Retina (tissue), 1 donor: ENCODE measurements around the gene UVSSA.
A peak's percentile ranks its signal among the peaks of the same experiment; 100 is the strongest.
"Not testable (repeated sequence)": the region's sequence is repeated elsewhere in the genome, so short reads cannot be mapped to it uniquely, and the experiment has no call there.

Source experiments
- DNase-seq: peaks from one replicate; pipeline ENCODE4 v3.0.0-alpha.2; 2016

The UVSSA gene

DNA sequence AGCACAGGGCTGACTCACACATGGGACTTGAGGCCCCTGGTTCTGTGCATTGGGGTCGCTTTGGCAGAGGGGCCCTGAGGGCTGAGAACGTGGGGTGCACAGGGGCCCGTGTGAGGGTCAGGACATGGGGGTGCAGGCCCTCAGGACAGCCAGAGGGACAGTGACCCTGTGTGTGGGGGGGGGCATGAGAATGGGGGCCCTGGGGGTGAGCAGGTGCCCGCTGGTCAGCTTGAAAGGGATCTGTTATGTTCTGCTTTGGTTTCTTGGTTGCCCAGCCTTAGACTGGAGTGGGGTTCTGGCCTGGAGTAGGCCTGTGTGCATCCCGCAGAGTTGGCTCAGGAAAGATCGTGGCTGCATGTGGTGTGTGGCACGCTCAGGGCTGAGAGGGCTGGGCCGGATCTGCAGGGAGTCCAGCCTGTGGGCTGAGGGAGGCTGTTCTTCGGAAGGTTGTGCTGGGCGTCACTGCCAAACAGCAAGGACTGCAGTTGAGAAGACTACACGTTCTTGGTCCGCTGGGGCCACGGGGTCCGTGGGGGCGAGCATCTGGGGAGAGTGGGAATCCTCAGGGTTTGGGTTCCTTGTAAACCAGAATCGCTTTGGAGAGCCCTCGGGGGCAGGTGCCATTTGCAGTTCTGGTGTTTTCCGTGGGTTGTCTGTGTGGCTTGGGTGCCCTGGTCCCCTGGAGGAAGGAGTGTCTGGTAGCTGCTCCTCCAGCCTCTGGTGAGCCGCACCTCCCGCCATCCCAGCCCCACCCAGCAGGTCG is 15.2 kb upstream of the UVSSA start:
- no peak for DNase-seq

DNA sequence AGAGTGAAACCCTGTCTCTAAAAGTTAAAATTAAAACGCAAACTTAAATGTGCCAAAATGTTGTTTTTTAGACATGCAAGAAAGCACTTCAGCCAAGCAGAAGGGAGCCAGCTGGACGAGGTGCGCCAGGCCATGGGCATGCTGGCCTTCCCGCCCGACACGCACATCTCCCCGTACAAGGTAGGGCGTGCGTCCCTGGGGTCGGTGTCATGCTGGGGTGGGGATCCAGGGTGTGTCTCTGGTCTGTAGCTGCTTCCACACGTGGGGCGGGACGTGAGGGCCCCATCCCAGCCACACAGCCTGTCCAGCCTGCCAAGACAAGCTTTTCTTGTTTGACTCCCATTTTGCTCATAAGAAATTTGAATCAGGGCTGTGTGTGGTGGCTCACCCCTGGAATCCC is 14.3 kb upstream of the UVSSA start:
- DNase-seq, result no peak

DNA sequence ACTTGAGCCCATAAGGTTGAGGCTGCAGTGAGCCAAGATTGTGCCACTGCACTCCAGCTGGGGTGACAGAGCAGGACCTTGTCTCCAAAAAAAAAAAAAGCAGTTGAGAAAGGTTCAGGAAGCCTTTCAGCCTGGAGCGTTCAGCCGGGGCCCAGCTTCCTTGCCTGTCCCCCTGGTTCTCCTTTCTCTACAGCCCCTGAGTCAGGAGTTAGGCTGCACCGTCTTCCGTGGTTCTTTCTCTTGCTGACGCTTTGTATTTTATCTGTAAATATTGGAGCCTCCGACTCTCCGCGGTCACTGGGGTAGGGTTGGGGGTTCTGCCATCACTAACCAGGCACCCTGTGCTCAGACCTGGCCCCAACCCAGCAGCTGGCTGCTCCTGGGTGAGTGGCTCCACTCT is 13.8 kb upstream of the UVSSA start:
- no peak for DNase-seq

DNA sequence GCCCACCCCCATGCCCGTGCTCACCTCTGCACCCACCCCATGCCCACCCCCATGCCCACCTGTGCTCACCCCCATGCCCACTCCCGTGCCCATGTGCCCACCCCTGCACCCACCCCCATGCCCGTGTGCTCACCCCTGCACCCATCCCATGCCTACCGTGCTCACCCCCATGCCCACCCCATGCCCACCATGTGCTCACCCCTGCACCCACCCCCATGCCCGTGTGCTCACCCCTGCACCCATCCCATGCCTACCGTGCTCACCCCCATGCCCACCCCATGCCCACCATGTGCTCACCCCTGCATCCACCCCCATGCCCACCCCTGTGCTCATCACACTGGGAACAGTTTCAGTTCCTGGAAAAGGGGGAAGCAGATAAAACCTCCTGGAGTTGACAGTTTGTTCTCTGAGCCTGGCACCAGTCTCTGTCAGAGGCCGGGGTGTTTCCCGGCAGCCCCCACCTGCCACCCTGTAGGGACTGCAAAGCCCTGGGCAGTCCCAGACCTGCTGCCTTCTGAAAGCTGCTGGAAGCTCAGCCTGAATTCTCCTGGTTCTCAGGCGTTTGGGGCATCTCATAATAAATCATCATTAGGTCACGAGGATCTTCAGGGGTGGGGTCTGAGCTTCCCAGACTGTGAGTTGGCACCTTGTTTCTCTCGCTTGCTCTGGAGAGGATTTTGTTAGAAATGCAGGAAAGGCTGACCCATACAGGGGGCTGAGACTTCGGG is 13.0 kb upstream of the UVSSA start:
- DNase-seq, result not testable (repeated sequence)

DNA sequence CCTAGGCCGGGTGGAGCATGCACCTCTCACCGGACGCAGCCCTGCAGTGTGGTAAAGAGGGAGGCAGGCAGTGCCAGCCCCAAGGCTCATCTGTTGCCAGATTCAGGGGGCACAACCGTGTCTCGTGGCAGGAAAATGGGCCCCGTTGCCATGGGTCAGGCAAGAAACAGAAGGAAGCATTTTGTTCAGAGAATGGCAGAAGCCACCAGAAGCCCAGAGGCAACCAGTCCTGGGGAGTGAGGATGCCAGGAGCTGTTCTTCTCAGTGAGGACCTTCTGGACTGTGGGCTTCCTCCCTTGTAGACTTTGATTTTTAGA is 12.5 kb upstream of the UVSSA start:
- no peak for DNase-seq

DNA sequence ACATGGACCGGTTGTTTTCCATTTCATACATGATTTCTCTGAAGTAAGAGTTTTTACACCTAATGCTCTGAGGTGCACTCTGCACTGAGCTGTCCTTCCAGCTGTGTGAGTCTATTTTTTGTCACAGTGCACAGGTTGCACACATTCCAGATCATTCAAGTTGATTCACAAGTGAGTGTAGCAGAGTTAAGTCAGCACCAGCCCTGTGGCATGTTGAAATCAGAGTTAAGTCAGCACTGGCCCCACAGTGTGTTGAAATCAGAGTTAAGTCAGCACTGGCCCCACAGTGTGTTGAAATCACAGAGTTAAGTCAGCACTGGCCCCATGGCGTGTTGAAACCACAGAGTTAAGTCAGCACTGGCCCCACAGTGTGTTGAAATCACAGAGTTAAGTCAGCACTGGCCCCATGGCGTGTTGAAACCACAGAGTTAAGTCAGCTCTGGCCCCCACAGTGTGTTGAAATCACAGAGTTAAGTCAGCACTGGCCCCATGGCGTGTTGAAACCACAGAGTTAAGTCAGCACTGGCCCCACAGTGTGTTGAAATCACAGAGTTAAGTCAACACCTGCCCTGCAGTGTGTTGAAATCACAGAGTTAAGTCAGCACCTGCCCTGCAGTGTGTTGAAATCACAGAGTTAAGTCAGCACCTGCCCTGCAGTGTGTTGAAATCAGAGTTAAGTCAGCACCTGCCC is 11.7 kb upstream of the UVSSA start:
- not testable (repeated sequence) for DNase-seq

DNA sequence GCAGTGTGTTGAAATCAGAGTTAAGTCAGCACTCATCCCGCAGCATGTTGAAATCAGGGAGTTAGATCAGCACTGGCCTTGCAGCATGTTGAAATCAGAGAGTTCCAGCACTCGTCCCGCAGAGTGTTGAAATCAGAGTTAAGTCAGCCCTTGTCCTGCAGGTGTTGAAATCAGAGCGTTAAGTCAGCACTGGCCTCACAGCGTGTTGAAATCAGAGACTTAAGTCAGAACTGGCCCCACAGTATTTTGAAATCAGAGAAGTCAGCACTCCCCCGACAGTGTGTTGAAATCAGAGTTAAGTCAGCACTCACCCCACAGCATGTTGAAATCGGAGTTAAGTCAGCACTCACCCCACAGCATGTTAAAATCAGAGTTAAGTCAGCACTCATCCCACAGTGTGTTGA is 10.9 kb upstream of the UVSSA start:
- no peak for DNase-seq

DNA sequence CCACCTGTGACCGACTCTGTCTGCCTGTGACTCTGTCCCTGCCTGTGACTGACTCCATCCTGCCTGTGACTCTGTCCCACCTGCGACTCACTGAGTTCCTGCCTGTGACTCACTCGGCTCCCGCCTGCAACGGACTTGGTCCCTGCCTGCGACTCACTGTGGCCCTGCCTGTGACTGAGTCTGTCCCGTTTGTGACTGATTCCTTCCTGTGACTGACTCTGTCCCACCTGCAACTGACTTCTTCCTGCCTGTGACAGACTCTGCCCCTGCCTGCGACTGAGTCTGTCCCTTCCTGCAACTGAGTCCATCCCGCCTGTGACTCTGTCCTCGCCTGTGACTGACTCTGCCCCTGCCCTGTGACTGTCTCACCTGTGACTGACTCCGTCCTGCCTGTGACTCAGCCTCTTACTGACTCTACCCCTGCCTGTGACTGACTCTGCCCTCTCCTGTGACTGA is 9.6 kb upstream of the UVSSA start:
- no peak for DNase-seq

DNA sequence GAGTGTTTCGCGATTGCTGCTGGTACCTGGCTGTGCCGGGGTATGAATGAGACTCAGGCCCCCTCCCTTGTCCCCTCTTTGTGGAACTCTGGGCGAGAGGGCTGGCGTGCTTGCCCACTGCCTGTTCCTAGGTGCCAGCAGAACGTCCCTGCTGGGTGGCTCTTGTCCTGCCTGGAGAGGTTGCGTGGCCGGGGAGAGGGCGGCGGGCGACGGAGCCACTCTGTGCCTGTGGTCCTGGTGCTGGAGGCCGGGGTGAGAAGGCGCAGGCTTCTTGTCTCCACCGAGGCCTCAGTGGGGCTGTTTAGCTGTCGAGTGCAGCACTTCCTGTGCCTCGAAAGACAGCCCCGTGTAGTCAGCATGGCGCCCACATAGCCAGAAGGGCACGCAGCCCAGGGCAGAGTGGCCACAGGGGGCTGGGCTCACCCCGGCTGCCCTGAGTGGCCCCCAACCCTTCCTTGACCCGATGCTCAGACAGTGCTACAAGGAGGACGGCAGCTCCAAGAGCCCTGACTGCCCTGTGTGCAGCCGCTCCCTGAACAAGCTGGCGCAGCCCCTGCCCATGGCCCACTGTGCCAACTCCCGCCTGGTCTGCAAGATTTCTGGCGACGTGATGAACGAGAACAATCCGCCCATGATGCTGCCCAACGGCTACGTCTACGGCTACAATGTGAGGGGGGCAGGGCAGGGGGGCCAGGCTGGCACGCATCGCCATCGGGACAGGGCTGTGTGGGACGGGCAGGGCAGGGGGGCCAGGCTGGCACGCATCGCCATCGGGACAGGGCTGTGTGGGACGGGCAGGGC is 8.9 kb upstream of the UVSSA start:
- DNase-seq, result no peak

DNA sequence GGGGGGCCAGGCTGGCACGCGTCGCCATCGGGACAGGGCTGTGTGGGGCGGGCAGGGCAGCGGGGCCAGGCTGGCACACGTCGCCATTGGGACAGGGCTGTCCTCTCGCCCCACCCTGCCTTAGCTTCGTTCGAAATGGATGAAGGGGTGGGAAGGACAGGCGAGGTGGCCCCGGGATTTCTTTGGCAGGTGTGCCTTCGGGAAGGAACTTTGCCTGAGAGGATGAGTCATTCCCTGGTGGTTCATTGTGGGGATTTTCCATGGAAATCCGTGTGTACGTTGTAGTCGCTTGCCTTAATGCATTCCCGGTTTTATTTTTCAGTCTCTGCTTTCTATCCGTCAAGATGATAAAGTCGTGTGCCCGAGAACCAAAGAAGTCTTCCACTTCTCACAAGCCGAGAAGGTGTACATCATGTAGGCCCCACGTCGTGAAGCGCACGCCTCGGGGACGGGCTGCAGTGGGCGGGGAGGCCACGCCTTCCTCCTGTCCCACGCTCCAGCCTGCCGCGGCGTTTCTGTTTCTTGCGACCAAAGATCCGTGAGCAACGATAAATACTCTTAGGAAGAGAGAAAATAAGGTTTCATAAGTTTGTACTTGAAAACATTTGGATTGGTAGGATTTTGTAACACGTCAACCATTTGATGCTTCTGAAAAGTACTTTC is 8.1 kb upstream of the UVSSA start:
- DNase-seq, result no peak

DNA sequence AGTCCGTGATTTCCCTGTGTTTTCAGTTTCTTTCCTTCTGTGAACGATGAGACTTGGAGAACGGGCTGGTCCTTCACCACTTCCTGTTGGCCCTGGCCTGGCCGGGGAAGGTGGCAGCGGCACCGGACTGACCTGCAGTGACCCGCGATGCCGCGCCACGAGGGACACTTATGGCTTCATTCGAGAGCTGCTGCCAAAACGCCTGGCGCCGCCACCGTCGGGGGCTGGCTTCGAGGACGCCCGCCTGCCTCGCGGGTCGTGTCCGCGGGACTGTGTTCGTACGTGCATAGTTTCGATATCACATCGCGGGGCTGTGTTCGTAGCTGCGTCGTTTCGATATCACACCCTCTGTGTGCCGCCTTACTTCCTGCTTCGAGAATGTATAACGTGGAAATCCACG is 7.5 kb upstream of the UVSSA start:
- DNase-seq, result no peak

DNA sequence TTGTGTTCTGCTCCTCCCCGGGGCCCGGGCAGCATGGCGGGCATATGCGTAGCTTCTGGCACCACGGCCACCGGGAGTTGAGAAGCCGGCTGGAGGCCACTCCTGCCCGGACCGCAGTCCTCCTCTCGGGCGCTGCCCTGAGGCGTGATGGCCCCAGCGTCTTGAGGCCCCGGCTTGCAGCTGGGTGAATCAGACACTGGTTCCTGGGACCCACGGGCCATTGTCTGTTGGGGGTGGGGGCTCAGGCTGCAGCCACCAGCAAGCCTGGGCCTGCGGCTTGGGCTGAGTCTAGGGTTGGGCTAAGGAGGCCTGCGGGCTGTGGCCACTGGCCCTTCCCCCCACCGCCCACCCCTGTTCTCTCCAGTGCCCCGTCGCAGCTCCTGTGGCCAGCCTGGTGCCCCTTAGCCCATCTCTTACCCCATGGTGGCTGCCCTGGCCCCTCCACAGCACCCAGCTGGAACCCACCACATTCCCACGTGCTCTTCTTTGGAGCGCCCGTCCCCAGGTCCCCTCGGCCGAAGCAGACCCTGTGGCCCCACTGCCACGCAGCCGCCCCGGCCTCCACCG is 6.7 kb upstream of the UVSSA start:
- no peak for DNase-seq

DNA sequence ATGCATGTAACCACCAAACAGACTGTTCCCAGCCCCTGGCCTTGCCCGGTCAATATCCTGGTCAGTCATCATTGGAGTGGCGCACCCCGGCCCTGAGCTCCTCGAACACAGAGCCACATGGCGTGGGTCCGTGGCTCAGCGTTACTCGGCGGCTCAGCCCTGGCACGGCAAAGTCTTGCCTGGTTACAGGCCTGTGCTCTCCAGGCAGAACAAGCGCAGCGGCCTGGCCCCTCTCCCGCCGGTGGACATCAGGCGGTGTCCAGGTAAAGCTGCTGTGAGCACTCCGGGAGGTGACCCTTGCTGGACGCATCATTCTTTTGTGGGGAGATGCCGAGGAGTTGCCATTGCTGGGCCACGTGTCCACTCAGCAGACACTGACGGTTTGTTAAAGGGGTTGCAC is 6.1 kb upstream of the UVSSA start:
- no peak for DNase-seq

DNA sequence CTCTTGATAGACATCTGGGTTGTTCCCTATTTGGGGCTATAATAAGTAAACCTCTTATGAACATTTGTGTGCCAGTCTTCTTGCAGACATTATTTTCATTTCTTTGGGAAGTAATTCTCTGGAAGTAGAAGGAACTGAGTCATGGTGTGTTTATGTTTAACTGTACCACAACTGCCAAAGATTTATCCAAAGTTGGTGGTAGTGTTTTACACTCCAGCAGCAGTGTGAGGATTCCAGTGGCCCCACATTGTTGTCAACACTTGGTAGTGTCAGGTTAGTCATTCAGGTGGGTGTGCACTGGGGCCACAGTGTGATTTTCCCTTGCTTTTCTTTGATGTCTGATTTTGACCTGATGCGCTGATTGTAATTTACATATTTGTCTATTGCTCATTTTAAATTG is 5.0 kb upstream of the UVSSA start:
- no peak for DNase-seq

DNA sequence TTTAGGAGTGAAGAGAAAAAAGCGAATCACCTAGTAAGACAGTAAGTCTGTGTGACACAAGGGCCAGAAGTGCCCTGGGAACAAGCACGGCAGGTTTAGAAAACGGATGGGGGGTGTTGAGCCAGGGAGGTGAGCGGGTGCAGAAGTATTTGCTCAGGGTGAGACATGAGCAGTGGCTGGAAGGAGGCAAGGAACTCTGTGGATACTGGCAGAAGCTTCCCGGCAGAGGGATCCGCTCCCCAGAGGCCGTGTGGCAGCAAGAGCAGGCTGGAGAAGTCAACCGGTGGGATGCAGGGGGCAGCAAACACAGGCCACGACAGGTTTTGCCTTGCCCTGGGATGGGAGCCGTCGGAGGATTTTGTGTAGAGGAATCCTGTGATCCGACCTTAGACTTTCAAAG is 2.3 kb upstream of the UVSSA start:
- no peak for DNase-seq

DNA sequence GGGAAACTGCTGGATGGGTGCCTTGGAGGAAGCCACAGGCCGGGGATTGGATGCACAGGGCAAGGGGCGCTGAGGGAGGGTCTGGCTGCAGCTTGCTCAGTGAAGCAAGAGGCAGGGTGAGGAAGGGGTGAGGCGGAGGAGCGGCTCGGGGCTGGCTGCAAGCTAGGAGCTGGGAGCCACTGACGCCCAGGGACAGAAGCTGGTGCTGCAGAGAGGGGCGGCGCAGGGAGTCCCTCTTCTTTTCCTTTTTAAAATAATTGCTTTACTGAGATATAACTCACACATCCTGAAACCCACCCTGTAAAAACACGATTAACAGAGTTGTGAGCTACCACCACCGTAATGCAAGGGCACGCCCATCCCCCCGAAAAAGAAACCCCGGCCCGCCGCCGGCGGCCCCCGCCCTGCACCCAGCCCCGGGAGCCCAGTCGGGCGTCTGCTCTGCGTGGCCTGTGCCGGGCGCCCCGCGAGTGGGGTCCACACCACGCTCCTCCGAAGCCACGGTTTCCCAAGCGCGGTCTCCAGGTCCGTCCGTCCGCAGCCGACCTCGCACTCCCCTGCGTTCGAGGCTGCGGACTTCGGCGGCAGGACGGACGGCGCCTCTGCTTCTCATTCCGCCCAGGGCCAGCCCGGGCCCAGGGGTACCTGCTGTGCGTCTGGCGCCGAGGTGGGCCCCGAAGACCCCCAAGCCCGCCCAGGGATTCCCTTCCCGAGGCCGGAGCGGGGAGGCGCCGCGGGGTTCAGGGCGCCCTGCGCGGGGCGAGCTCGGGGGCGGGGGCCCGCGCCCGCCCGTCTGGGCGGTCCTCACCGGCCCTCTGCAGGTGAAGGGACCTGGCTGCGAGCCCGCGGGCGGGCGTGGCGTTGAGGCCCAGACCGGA is 866 bp upstream of the UVSSA start:
- peak; percentile 89 for DNase-seq

DNA sequence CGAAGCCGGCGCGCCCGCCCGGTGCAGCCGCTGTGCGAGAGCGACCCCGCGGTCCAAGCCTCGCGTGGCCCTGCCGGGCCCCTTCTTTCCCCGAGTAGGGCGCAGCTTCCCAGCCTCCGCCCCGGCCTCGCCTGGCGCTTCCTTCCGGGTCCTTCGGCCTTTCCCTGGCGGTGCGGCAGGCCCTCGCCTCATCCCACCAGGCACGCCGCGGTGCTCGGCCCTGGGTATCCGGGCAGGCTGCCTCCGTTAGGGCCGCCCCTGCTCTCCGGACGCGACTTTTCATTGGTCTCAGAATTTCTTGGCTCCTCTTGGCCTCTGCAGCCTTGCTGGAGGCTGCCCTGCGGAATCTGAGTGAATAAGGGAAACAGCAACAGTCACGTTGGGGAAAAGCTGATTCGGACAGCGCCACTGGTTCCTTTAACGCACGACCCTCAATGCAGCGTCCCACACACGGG is 429 bp downstream of the UVSSA start:
- DNase-seq, result peak; percentile 77

DNA sequence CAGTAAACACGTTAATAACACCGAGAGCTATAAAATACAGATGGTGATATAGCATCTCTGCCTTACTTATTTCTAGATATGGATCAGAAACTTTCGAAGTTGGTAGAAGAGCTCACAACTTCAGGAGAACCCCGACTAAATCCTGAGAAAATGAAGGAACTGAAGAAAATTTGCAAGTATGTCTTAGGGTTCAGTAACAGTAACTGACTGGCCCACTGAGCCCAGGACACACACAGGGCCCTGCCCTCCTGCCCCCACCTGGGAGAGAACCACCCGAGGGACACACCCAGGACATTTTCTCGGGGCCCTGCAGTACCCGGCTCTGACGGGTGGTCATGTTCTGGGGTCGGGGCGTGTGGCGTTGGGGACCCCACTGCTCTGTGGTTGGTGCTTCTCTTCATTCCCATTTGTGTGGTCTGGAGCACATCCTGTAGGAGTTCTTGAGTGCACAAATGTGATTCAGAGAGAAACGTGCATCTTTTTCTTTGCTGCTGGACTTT is 1.1 kb downstream of the UVSSA start:
- DNase-seq, result no peak

DNA sequence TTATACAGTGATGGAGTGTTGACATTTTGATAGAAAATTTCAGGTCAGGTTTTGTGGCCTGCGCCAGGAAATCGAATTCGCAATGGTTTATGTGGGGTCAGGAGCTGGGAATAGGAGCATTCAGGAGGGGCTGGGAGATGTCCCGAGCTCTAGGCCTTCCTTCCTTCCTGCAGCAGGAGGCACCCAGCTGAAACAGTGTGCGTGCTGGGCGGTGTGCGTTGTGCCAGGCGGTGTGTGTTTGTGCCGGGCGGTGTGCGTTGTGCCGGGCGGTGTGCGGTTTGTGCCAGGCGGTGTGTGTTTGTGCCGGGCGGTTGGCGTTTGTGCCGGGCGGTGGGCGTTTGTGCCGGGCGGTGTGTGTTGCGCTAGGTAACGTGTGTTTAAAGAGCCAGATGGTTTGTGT is 1.7 kb downstream of the UVSSA start:
- no peak for DNase-seq

DNA sequence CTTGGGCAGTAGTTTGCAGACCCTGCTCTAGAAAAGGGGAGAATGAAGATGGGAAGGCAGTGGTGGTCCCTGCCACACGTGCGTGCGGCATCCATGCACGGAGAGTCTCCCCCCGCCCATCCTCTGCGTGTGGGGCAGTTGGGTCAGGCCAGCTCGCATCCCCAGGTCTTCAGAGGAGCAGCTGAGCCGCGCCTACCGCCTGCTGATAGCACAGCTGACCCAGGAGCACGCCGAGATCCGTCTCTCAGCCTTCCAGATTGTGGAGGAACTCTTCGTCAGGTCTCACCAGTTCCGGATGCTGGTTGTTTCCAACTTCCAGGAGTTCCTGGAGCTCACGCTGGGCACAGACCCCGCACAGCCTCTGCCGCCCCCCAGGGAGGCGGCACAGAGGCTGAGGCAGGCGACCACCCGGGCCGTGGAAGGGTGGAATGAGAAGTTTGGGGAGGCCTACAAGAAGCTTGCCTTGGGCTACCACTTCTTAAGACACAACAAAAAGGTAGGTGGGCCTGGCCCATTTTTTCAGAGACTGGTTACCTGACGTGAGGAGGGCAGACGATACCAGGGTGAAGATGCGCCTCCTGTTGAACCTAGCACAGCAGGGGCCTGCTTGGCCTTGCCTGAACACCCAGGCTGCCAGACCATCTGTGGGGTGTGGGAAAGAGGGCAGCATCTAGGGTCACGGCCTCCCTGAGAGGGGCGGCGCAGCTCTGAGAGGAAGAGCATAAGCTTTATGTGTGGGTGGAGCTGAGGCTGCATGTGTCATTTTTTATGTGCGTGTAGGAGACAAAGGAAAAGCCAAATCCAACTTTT is 2.6 kb downstream of the UVSSA start:
- no peak for DNase-seq
